ENCODE data around the gene PSEN1.
"Not testable (repeated sequence)": the region's sequence is repeated elsewhere in the genome, so short reads cannot be mapped to it uniquely, and the experiment has no call there.

PSEN1 gene

GRCh38 chr14:73166399-73166798 lies 30.1 kb downstream of the PSEN1 start:
- DNase-seq (ENCODE audit: low spot score): no peak
- FAIRE-seq: no peak

- FAIRE-seq (no peak), DNase-seq (ENCODE audit: low spot score) (no peak)
These were observed 31.4 kb downstream of the PSEN1 start for GRCh38 chr14:73167727-73168126.

GRCh38 chr14:73168274-73168673 lies 32.0 kb downstream of the PSEN1 start:
- DNase-seq (ENCODE audit: low spot score) (no peak), FAIRE-seq (no peak)

GRCh38 chr14:73168691-73169090 lies 32.4 kb downstream of the PSEN1 start:
- FAIRE-seq (no peak), DNase-seq (ENCODE audit: low spot score) (no peak)

GRCh38 chr14:73169855-73170254 lies 33.5 kb downstream of the PSEN1 start:
- DNase-seq (ENCODE audit: low spot score); FAIRE-seq: not testable (repeated sequence)

GRCh38 chr14:73170686-73171085 lies 34.4 kb downstream of the PSEN1 start:
- FAIRE-seq (no peak), DNase-seq (ENCODE audit: low spot score) (no peak)

GRCh38 chr14:73172500-73172899 lies 36.2 kb downstream of the PSEN1 start:
- no peak for DNase-seq (ENCODE audit: low spot score)
- no peak for FAIRE-seq

- DNase-seq (ENCODE audit: low spot score): peak; percentile 24
- FAIRE-seq: no peak
These were observed 36.9 kb downstream of the PSEN1 start for GRCh38 chr14:73173092-73173735.

- FAIRE-seq (no peak), DNase-seq (ENCODE audit: low spot score) (no peak)
These were observed 40.4 kb downstream of the PSEN1 start for GRCh38 chr14:73176685-73177084.

- no peak for DNase-seq (ENCODE audit: low spot score)
- no peak for FAIRE-seq
These were observed 44.1 kb downstream of the PSEN1 start for GRCh38 chr14:73180385-73180805.

- FAIRE-seq; DNase-seq (ENCODE audit: low spot score): not testable (repeated sequence)
These were observed 44.7 kb downstream of the PSEN1 start for GRCh38 chr14:73180969-73181368.

GRCh38 chr14:73188501-73188911 lies 52.2 kb downstream of the PSEN1 start:
- peak; percentile 9 for DNase-seq (ENCODE audit: low spot score)
- FAIRE-seq: no peak

GRCh38 chr14:73189651-73190050 lies 53.3 kb downstream of the PSEN1 start:
- FAIRE-seq: no peak
- DNase-seq (ENCODE audit: low spot score): no peak

GRCh38 chr14:73191441-73191840 lies 55.1 kb downstream of the PSEN1 start:
- DNase-seq (ENCODE audit: low spot score): no peak
- FAIRE-seq: no peak

GRCh38 chr14:73194306-73194705 lies 58.0 kb downstream of the PSEN1 start:
- not testable (repeated sequence) for FAIRE-seq; DNase-seq (ENCODE audit: low spot score)

GRCh38 chr14:73198253-73198652 lies 61.9 kb downstream of the PSEN1 start:
- FAIRE-seq: no peak
- DNase-seq (ENCODE audit: low spot score): no peak

GRCh38 chr14:73203527-73203926 lies 67.2 kb downstream of the PSEN1 start:
- FAIRE-seq (no peak), DNase-seq (ENCODE audit: low spot score) (no peak)

- DNase-seq (ENCODE audit: low spot score): no peak
These were observed 71.3 kb downstream of the PSEN1 start for GRCh38 chr14:73207615-73208014.

GRCh38 chr14:73208390-73208789 lies 72.1 kb downstream of the PSEN1 start:
- DNase-seq (ENCODE audit: low spot score): no peak

More at GRCh38 chr14:73207615-73208014, 71.3 kb downstream of the PSEN1 start:
- no peak for FAIRE-seq

GRCh38 chr14:73208846-73209245 lies 72.5 kb downstream of the PSEN1 start:
- DNase-seq (ENCODE audit: low spot score) (no peak), FAIRE-seq (no peak)

More at GRCh38 chr14:73208390-73208789, 72.1 kb downstream of the PSEN1 start:
- no peak for FAIRE-seq

GRCh38 chr14:73209953-73210352 lies 73.6 kb downstream of the PSEN1 start:
- FAIRE-seq (no peak), DNase-seq (ENCODE audit: low spot score) (no peak)

- DNase-seq (ENCODE audit: low spot score) (no peak), FAIRE-seq (no peak)
These were observed 75.1 kb downstream of the PSEN1 start for GRCh38 chr14:73211251-73212040.

GRCh38 chr14:73216030-73216429 lies 79.7 kb downstream of the PSEN1 start:
- DNase-seq (ENCODE audit: low spot score) (no peak), FAIRE-seq (no peak)
